Transverse colon (tissue), 4 donors: ENCODE results near the gene CDK19.

Source experiments
- CTCF ChIP-seq, 5 experiments: fragments of 200-600 bp in 3 of 5; fragments of 450-650 bp in 2 of 5; sonication (generic) in 3 of 5; IDR thresholded peaks; 1 replicate in 2 of 5; 2 replicates in 3 of 5; pipeline ENCODE4 v1.5.1; 2016 to 2017; ENCODE audit warnings: antibody characterized with exemption in 5 of 5, inconsistent platforms in 3 of 5, mild to moderate bottlenecking in 2 of 5, moderate library complexity in 1 of 5
- EP300 ChIP-seq: sonication (generic); formaldehyde crosslinking; IDR thresholded peaks from one replicate; pipeline ENCODE4 v1.6.1; 2017; ENCODE audit warnings: antibody characterized with exemption, low read depth
- POLR2A ChIP-seq: fragments of 450-650 bp; IDR thresholded peaks from one replicate; pipeline ENCODE4 v1.6.1; 2016; ENCODE audit warnings: antibody characterized with exemption, mild to moderate bottlenecking, moderate library complexity
- POLR2AphosphoS5 ChIP-seq, 3 donors: sonication (generic); formaldehyde crosslinking; IDR thresholded peaks; one replicate each; pipeline ENCODE4 v1.6.1; 2016; ENCODE audit warnings: antibody characterized with exemption in 3 of 3

DNA sequence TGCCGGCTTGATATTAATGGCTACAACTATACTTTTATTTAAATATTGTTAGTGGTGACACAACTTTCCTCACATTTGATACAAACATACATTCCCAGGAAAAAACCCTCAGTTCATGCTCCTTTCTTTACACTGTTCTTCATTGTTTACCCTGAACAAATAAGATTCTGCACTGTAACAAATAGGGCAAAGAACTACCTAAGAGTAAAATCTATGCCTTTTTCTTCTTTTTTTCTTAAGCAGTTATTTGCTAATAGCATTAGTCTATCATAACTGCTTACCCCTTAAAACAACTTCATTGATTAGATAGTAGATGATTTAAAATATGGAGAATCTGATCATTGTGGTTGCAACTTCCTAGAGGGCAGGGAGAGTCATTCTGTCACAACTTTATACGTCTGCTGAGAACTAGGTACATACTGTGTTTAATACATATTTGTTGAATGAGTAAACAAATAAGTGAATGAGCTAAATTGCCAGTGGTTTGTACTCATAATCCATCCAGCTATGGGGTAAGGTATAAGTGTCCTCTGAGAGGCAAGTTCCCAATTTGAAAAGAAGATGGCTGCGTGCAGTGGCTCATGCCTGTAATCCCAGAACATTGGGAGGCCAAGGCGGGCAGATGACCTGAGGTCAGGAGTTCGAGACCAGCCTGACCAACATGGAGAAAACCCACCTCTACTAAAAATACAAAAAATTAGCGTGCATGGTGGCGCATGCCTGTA is 161.0 kb downstream of the CDK19 start:
- TF ChIP-seq CTCF (IDR thresholded peaks at IDR 0.05), result no peak
- no peak for TF ChIP-seq POLR2AphosphoS5 (IDR thresholded peaks at IDR 0.05)
- TF ChIP-seq EP300, result no peak
- TF ChIP-seq POLR2A, result no peak
